ENCODE measurements around the gene CASQ2.

DNA sequence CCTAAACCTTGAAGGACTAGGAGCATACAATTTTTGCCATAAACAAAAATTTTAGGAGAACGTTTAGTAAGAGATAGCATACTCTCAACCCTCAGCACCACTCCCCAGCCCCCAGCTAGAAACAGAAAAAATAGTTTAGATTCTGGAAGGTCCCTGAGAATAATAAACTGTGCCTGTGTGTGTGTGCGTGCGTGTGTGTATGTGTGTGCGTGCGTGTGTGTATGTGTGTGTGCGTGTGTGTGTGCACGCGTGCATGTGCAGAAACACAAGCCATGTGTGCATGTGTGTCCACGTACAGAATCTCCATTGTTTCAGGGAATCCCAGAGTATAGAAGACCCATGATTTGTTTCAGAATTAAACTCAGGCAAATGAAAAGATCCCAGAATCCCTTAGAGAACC is 62.6 kb downstream of the CASQ2 start:
- TF ChIP-seq, protein P1, sequence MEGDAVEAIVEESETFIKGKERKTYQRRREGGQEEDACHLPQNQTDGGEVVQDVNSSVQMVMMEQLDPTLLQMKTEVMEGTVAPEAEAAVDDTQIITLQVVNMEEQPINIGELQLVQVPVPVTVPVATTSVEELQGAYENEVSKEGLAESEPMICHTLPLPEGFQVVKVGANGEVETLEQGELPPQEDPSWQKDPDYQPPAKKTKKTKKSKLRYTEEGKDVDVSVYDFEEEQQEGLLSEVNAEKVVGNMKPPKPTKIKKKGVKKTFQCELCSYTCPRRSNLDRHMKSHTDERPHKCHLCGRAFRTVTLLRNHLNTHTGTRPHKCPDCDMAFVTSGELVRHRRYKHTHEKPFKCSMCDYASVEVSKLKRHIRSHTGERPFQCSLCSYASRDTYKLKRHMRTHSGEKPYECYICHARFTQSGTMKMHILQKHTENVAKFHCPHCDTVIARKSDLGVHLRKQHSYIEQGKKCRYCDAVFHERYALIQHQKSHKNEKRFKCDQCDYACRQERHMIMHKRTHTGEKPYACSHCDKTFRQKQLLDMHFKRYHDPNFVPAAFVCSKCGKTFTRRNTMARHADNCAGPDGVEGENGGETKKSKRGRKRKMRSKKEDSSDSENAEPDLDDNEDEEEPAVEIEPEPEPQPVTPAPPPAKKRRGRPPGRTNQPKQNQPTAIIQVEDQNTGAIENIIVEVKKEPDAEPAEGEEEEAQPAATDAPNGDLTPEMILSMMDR (CRISPR knock-in tag; IDR thresholded peaks at IDR 0.05), result no peak
- TF ChIP-seq FOXK2 (IDR thresholded peaks at IDR 0.05) (no peak), DNMT3B (CRISPR knock-in tag; conservative IDR thresholded peaks at IDR 0.05) (no peak), MEF2D (CRISPR knock-in tag; IDR thresholded peaks at IDR 0.05) (no peak), ZFYVE20 (CRISPR knock-in tag; IDR thresholded peaks at IDR 0.05; ENCODE audit: borderline replicate concordance, low read depth) (no peak), CBX1 (IDR thresholded peaks at IDR 0.05; ENCODE audit: low read depth) (no peak)
- TF ChIP-seq, protein P2, sequence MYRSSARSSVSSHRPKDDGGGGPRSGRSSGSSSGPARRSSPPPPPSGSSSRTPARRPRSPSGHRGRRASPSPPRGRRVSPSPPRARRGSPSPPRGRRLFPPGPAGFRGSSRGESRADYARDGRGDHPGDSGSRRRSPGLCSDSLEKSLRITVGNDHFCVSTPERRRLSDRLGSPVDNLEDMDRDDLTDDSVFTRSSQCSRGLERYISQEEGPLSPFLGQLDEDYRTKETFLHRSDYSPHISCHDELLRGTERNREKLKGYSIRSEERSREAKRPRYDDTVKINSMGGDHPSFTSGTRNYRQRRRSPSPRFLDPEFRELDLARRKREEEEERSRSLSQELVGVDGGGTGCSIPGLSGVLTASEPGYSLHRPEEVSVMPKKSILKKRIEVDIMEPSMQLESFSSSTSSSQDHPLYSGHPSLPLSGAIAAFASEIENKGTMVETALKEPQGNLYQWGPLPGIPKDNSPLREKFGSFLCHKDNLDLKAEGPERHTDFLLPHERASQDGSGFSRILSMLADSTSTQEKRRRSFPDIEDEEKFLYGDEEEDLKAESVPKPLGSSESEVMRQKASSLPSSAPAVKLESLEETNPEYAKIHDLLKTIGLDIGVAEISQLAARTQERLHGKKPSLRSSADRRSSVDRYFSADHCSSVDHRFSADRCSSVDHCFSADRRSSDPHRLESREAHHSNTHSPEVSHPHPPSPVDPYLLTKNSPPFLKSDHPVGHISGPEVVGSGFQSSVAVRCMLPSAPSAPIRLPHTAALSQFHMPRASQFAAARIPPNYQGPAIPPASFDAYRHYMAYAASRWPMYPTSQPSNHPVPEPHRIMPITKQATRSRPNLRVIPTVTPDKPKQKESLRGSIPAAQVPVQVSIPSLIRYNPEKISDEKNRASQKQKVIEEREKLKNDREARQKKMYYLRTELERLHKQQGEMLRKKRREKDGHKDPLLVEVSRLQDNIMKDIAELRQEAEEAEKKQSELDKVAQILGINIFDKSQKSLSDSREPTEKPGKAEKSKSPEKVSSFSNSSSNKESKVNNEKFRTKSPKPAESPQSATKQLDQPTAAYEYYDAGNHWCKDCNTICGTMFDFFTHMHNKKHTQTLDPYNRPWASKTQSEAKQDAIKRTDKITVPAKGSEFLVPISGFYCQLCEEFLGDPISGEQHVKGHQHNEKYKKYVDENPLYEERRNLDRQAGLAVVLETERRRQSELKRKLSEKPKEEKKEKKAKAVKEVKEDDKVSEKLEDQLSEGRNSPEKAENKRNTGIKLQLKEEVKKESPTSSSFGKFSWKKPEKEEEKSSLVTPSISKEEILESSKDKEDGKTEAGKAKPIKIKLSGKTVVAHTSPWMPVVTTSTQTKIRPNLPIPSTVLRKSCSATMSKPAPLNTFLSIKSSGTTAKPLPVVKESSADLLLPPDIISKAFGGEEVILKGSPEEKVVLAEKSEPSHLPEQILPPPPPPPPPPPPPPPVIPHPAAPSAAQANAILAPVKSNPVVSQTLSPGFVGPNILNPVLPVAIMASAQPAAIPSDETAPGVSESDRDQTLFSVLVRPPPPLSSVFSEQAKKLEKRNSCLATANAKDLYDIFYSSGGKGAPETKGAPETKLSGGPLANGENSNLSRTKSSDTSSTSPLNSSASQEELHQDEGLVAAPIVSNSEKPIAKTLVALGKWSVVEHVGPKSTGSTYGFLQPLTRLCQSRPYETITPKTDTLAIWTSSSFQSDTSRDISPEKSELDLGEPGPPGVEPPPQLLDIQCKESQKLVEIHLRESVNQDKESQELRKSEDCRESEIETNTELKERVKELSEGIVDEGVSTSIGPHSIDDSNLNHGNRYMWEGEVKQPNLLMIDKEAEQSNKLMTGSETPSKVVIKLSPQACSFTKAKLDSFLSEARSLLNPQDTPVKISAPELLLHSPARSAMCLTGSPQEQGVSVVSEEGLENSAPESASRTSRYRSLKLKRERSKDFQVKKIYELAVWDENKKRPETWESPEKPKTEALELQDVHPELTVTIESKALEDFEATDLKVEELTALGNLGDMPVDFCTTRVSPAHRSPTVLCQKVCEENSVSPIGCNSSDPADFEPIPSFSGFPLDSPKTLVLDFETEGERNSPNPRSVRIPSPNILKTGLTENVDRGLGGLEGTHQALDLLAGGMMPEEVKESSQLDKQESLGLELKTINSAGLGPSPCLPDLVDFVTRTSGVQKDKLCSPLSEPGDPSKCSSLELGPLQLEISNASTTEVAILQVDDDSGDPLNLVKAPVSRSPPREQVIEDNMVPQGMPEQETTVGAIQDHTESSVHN (CRISPR knock-in tag; IDR thresholded peaks at IDR 0.05), result no peak
- TF ChIP-seq, protein P3, sequence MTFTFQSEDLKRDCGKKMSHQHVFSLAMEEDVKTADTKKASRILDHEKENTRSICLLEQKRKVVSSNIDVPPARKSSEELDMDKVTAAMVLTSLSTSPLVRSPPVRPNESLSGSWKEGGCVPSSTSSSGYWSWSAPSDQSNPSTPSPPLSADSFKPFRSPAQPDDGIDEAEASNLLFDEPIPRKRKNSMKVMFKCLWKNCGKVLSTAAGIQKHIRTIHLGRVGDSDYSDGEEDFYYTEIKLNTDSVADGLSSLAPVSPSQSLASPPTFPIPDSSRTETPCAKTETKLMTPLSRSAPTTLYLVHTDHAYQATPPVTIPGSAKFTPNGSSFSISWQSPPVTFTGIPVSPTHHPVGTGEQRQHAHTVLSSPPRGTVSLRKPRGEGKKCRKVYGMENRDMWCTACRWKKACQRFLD (CRISPR knock-in tag; IDR thresholded peaks at IDR 0.05; ENCODE audit: borderline replicate concordance), result no peak
- TF ChIP-seq, protein P4, sequence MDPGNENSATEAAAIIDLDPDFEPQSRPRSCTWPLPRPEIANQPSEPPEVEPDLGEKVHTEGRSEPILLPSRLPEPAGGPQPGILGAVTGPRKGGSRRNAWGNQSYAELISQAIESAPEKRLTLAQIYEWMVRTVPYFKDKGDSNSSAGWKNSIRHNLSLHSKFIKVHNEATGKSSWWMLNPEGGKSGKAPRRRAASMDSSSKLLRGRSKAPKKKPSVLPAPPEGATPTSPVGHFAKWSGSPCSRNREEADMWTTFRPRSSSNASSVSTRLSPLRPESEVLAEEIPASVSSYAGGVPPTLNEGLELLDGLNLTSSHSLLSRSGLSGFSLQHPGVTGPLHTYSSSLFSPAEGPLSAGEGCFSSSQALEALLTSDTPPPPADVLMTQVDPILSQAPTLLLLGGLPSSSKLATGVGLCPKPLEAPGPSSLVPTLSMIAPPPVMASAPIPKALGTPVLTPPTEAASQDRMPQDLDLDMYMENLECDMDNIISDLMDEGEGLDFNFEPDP (CRISPR knock-in tag; conservative IDR thresholded peaks at IDR 0.05), result no peak
- TF ChIP-seq, protein P5, sequence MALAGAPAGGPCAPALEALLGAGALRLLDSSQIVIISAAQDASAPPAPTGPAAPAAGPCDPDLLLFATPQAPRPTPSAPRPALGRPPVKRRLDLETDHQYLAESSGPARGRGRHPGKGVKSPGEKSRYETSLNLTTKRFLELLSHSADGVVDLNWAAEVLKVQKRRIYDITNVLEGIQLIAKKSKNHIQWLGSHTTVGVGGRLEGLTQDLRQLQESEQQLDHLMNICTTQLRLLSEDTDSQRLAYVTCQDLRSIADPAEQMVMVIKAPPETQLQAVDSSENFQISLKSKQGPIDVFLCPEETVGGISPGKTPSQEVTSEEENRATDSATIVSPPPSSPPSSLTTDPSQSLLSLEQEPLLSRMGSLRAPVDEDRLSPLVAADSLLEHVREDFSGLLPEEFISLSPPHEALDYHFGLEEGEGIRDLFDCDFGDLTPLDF (CRISPR knock-in tag; IDR thresholded peaks at IDR 0.05), result no peak
